HepG2 (cell line): ENCODE results near the gene TMEM269. TPM values are rescaled to one million over a fixed set of nuclear protein-coding genes. Genes with fewer than 3 reads are reported as not detected.

Experiments used
- FOXJ3 ChIP-seq: sonication (generic); formaldehyde crosslinking; IDR thresholded peaks from 2 replicates; pipeline ENCODE4 v1.4.0; 2020; ENCODE audit warnings: missing genetic modification reagents, mild to moderate bottlenecking, borderline replicate concordance
- HNF1A ChIP-seq, 2 experiments: sonication (generic) in 1 of 2; formaldehyde crosslinking in 1 of 2; IDR thresholded peaks; 2 replicates each; pipeline versions ENCODE4 v1.4.0 to v1.6.1; 2016 to 2020; ENCODE audit warnings: borderline replicate concordance in 1 of 2, low read depth in 1 of 2, mild to moderate bottlenecking in 1 of 2, missing genetic modification reagents in 1 of 2
- KLF13 ChIP-seq: sonication (generic); formaldehyde crosslinking; IDR thresholded peaks from 2 replicates; pipeline ENCODE4 v1.4.0; 2020; ENCODE audit warnings: mild to moderate bottlenecking, missing genetic modification reagents
- NFE2L1 ChIP-seq: sonication (generic); formaldehyde crosslinking; IDR thresholded peaks from 2 replicates; pipeline ENCODE4 v1.4.0; 2020; ENCODE audit warnings: missing genetic modification reagents, mild to moderate bottlenecking, borderline replicate concordance
- RARG ChIP-seq: sonication (generic); formaldehyde crosslinking; IDR thresholded peaks from 2 replicates; pipeline ENCODE4 v1.4.0; 2020; ENCODE audit warnings: low read depth, mild to moderate bottlenecking, missing genetic modification reagents
- SMYD3 ChIP-seq: sonication (generic); formaldehyde crosslinking; IDR thresholded peaks from 2 replicates; pipeline ENCODE4 v1.8.1; 2023; ENCODE audit warnings: mild to moderate bottlenecking, missing genetic modification reagents
- ZBTB34 ChIP-seq: sonication (generic); formaldehyde crosslinking; IDR thresholded peaks from 2 replicates; pipeline ENCODE4 v1.8.0; 2022; ENCODE audit warnings: mild to moderate bottlenecking, missing genetic modification reagents
- ZNF280D ChIP-seq: sonication (generic); formaldehyde crosslinking; IDR thresholded peaks from 2 replicates; pipeline ENCODE4 v1.5.1; 2020; ENCODE audit warnings: mild to moderate bottlenecking, missing genetic modification reagents
- ZNF546 ChIP-seq: sonication (generic); formaldehyde crosslinking; conservative IDR thresholded peaks from 2 replicates; pipeline ENCODE4 v1.8.1; 2023; ENCODE audit warnings: mild to moderate bottlenecking, missing genetic modification reagents
- ZNF646 ChIP-seq: sonication (generic); formaldehyde crosslinking; IDR thresholded peaks from 2 replicates; pipeline ENCODE4 v1.9.0; 2021; ENCODE audit warnings: mild to moderate bottlenecking, missing genetic modification reagents
- ZSCAN31 ChIP-seq: sonication (generic); formaldehyde crosslinking; IDR thresholded peaks from 2 replicates; pipeline ENCODE4 v1.5.0; 2020; ENCODE audit warnings: low read depth, mild to moderate bottlenecking, missing genetic modification reagents
- polyA plus RNA-seq, 8 experiments: library from polyadenylated mRNA; depleted of rRNA in 3 of 8; stranded (reverse) in 7 of 8; unstranded in 1 of 8; fragments of >200 nt; fragmentation: Illumina TruSeq in 4 of 8; extraction: Trizol in 4 of 8; gene quantifications; 2 replicates each; pipeline versions ENCODE4 v1.2.1 to v1.2.3, GENCODE V29; 2011 to 2016; ENCODE audit warnings: low read depth in 4 of 8, missing spikeins in 1 of 8, mixed read lengths in 1 of 8; ENCODE audit not compliant: insufficient read depth in 1 of 8
- total RNA-seq, 5 experiments: library from RNA; depleted of rRNA; stranded (reverse); fragments of >200 nt; fragmentation: Illumina TruSeq; extraction: Trizol; gene quantifications; 2 replicates each; pipeline ENCODE4 v1.2.3, GENCODE V29; 2016; ENCODE audit warnings: low read depth in 1 of 5

The TMEM269 gene
- total and polyA plus RNA-seq, 2 of the 13 experiments (the other 11 are each of a cell fraction or from before 2014, with no cell fraction given): 0.15 to 0.21 TPM

DNA sequence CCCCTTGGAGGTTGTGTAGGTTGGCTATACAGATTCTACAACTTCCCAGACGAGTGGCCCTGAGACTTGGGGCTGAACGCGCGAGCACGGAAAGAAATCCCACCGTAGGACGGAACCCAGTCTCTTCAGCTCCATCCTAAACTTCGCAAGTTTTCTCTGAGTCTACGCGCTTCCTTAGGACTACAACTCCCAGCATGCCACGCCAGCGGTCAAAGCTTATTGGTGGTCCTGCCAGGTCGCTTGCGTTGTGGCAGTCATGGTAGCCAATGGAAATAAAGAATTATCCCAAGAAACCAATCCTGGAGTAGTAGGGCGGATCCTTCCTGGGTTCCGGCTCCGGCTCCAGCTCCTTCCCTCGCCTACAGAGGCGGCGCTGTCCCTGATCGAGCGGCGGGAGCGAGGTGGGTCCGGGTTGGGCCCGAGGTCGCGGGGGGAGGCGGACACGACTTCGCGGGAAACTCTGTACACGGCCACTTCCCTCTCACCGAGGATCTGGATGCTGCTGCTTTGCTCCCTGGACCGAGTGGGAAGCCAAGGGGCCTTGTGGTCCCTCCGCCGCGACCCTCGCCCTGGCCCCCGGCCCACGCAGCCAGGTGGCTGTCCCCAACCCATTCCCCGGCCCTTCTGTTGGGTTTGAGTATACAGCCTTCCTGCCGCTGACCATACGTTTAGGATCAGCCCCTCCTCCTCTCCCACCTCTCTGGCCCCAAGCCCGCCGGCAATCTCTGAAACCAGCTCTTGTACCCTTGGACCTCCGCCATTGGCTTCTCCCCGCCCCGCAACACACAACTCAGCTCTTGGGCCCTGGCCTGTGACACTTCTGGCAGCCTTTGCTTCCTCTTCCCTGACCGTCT is 61.7 kb downstream of the TMEM269 start, which contains the start of gene ZNF691 (continued):
- no peak for TF ChIP-seq ZNF646 (CRISPR knock-in tag)
- no peak for TF ChIP-seq RARG (CRISPR knock-in tag)
- no peak for TF ChIP-seq FOXJ3 (CRISPR knock-in tag)
- TF ChIP-seq ZNF546 (CRISPR knock-in tag): 0 out of 2 replicates have a peak, but pooled peaks have one; percentile 55
- no peak for TF ChIP-seq KLF13 (CRISPR knock-in tag)
- no peak; the same call in 1 of the 2 replicates for TF ChIP-seq ZSCAN31 (CRISPR knock-in tag)
- no peak for TF ChIP-seq SMYD3 (CRISPR knock-in tag)
- peak; percentile 83; the same call in 1 of the 2 replicates for TF ChIP-seq ZNF280D
- no peak for TF ChIP-seq NFE2L1
- no peak for TF ChIP-seq HNF1A (IDR thresholded peaks at IDR 0.05; ENCODE audit: low read depth)
- 0 out of 2 replicates have a peak, but pooled peaks have one; percentile 14 for TF ChIP-seq HNF1A (CRISPR knock-in tag; IDR thresholded peaks at IDR 0.05; ENCODE audit: borderline replicate concordance)
- no peak for TF ChIP-seq ZBTB34
